HUDEP-2 (cell line): Measurements from ENCODE around the gene NCK2.

Experiments
- DNase-seq, 76 experiments: peaks; one replicate each; lab custom pipeline; 2025; ENCODE audit not compliant: unreplicated experiment in 76 of 76; lab: John Stamatoyannopoulos, UW

Gene NCK2

DNA sequence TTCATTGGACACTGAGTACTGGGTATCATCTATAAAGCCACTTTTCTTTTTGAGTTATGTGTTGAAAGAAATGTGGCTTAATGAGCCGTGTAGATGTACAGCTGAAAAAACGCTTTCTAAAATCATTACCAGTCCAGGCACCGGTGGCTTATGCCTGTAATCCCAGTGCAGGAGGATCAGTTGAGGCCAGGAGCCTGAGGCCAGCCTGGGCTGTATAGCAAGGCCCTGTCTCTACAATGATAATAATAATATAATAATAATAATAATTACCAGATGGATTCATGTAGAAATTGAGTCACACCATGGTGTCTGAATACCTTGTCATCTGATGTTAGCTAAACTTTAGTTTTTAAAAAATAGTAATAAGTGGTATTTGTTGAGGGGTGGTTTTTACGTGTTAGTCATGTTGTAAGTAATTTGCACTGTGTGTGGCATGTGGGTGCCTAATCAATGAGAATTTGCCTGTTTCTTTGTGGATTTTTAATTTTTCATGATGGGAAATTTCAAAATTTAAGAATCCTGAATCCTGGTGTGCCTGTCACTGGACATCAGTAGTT lies 30.1 kb downstream of the NCK2 start:
- no peak for DNase-seq

DNA sequence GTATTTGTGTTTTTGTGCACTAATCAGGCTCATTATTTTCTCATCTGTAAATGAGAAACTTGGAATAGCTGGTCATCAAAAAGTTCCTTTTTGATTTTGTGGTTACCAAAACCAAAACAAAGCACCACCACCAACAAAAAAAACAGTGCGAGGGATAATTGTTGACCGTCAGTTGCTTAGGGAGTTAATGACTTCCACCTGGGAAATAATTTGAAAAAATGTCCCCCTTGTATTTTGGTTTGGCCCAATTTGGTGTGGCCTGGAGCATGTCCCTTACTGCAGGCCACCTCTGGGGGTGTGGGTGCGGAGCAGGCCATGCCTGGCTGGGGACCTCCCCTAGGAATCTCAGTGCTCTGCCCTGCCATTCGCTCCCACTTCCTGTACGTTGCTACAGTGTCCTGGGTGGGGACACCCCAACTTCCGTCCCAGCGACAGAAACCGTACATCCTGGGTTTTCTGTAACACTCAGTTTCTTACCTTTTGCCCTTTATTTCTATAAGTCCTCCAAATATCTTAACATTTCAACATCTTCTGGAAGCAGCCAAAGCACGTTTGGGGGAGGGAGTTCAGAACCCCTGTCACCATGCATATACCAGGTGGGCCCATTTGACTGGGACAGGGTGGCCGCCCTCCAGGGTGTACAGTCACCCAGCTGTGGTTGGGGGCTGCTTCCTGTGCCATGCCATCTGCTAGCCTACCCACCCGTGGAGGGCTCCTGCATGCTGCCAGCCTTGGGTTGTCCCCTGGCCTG lies 31.3 kb downstream of the NCK2 start:
- DNase-seq = no peak

DNA sequence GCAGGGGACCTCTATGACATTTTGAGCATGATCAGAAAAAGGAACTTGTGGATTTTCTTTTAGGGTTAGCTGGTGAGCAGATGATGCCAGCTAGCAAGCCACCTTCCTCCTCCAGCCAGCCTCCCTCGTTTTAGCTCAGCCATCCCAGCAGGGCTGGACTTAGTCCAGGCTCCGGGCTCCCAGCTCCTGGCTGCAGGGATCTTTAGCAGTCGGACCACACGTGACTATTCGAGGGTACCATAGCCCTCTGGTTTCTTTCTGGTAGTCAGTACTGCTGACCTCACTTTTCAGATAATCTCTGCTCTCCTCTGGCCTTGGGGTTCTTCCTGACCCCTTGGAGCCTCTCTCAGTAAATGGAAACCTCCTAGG lies 31.8 kb downstream of the NCK2 start:
- DNase-seq = no peak

DNA sequence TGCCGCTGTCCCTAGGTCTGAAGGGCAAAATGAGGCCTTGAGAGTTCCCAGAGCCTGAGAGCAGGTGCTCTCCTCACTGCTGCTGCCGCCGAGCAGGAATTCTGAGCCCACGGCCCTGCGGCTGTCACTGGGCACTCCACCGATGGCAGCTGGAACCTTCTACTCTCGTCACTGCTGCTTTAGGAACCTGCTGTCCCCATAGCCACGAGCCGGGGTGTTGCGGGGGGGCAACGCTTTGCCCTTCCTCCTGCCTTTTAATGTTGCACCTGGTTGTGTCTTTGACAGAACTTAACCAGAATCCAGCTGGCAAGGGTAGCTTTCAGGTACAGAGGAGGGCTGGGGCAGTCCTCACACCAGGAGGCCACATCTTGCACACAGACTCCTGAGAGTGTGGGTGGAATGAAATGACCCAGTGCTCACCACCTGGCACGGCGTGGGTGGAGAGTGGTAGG lies 32.3 kb downstream of the NCK2 start:
- no peak for DNase-seq

DNA sequence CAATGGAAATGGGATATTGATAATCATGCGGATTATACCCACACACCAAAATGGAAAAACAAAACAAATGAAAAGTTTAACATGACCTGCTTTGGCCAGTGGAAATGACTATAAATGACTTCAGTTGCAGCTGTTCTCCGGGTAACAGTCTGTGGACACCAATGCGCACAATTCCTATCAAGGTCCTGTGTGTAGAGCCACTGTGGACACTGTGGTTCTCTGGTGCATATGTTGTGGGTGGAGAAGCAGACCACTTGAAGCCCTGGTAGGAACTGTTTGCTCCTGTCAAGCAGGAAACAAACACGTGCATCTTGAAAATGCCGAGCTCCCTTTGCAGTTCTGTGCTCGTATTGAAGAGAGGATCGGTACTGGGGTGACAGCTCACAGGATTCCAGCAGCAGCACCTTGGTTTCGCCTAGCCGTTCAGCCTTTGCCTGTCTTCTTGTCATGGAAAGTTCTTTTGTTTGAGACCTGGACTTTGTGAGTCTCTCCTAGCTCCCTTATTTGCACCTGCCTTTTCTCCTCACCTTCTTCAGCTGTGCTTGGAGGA lies 32.9 kb downstream of the NCK2 start:
- DNase-seq = no peak

DNA sequence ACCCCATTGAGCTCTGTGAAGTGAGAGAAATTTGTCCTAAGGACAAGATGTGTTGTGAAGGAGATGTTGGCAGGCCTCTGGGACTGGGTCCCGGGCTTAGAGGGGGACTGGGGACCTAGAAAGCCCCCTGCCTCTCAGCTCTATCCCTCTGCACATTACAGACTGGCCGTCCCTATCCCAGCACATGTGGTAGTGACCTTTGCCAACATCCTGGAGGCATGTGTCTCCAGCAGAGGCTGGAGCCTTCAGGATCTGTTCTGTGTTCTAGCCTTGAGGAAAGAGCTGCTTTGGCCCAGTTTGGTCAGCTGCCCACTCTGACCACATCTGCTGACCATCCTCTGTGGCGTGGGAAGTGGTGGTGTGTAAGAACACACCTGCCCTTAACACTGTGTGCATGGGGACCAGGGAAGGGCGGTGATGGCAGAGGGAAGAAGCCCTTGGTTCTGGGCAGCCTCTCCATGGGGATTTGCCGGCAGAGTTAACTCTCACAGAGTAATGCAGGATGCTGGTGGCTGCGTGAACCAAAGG lies 33.4 kb downstream of the NCK2 start:
- DNase-seq = no peak

DNA sequence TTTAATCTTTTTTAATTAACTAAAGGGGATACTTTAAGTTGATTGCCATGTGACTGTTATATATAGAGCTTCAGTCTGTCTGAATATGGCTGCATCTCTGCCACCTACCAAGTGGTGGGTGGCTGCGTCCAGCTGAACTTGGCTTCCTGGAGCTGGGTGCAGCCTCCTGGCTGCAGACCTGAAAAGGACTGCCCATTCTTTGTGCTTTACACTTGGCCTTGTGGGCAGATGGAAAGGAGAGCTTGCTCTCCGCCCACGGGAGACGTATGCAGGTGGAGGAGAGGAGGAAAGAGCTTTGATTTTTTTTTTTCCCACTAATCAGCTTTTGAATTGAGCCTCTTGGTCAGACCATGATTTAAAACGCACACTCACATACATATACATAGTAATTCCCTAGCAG lies 34.7 kb downstream of the NCK2 start:
- no peak for DNase-seq

DNA sequence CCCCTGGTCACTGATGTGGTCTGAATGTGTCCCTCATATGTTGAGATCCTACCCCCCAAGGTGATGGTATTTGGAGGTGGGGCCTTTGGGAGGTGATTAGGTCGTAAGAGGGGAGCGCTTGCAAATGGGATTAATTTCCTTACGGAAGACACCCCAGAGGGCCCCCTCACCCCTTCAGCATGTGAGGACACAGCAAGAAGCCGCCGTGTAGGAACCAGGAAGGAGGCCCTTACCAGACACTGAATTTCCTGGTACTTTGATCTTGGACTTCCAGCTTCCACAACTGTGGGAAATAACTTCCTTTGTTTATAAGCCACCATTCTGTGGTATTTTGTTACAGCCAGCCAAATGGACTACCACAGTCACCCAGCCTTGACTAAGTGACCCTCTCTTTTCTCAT lies 35.9 kb downstream of the NCK2 start:
- no peak for DNase-seq

DNA sequence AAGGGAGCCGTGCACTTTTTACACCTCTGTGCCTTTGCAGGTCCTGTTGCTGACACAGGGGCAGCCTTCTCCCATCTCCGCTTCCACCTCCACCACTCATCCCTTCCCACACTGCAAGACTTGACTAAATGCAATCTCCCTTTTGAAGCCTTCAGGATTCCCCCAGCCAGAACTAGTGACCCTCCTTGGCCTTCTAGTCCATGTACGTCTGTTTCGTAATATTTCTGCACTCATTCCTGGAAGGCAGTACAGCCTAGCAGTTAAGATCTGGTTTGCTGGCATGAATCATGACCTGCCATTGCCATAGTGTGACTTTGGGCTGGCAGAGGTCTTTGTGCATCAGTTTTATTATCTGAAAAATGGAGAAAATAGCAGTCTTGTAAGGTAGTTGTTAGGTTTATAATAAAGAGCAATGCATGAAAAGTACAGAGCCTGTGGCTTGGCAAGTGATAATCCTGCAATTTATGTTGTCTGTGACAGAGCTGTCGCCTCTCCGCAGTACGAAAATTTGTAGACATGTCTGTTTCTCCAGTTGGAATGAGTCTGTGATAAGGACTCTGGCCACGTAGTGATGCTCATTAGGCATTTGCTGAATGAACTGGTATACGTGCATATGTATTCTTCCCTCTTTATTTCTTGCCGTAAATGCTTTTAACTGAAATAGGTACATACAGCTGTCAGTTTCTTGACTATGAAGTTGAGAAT lies 36.7 kb downstream of the NCK2 start:
- DNase-seq = no peak

DNA sequence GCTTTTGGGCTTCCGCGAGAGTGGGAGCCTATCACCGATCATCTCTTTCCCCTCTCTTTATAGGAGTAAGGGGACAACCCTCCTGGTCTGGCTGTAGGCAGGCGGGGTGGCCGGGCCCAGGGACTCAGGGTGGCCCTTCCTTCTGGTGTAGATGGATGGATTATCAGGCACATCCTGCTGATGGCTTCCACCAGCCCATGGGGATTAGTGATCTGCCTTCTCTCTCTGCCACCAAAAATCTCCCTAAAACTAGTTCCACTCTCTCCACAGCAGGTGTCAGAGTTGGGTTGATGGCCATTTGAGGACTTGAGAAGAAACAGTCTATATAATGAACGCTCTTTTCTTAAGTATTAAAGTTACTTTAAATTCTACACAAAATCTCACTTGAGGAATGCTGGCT lies 37.4 kb downstream of the NCK2 start:
- DNase-seq = no peak

DNA sequence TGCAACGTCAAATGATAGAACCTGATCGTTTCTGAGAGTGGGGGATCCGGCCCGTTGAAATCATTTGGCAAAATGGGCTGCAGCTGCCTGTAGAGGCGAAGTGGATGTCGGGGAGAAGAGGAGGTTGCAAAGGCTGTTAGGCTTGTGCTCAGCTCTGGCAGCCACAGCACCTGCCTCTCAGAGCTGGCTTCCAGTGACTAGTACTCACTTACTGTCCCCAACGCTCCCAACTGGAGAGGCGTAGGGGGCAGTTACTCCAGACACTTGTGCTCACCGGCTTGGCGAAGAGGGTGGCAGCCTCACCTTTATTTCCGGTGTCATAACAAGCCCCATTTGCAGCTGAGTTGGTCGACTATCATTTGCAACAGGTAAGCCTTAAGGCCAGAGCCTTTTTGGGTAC lies 37.9 kb downstream of the NCK2 start:
- no peak for DNase-seq

DNA sequence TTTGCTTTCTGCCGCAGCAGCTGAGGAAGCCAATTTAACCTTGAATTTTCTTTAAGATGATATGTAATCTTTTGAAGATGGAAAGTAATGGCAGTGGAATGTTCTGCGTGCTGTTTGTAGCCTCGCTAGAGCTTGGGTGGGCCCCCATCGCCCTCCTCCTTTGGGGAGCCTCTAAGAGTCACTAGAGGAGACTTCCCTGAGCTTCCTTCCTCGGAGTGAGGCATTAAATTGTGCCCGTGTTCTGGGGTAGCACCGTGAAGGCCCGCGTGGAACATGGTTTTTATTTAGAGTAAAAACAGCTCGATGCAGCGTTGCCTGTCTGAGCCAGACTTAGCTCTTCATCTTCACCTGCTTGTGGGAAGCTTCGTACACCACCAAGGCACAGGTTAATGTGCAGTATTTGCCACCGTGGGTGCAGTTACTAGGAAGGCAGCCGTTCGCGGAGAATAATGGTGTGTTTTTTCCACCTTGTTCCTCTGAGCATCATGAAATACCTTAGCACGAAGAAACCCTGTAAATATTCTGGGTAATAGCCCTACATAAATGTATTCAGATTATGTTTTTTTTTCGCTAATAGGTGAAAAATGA lies 38.5 kb downstream of the NCK2 start:
- no peak for DNase-seq

DNA sequence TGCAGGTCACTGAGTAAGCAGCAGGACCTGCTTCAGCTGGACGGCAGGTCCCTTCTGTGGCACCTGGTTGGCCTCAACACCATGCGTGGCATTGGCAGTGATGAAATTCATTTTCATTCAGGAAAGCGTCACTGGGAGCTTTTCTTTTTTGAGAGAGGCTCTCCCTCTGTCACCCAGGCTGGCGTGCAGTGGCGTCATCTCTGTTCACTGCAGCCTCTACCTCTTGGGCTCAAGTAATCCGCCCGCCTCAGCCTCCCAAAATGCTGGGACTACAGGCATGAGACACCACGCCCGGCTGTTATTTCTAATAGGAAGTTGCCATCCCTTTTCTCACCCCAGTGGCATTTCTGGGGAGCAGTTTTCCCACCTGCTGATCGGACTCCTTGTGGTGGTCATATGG lies 39.3 kb downstream of the NCK2 start:
- no peak for DNase-seq

DNA sequence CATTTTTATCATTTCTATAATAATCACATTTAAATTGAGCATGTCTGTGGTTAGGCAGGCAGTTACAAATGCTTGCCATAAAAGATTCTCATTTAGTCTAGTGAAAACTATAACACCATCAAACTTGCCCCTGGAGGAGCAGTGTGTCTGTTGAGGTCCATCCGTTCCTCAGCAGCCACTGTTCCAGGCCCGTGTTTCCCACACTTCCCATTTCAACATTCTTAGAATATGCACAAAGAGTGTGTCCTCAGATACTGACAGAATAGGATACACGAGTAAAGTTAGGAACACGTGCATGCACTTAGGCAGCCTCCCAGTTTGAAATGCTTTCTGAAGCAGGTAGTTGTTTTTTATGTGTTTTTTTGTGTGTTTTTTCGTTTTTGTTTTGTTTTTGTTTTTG lies 39.9 kb downstream of the NCK2 start:
- no peak for DNase-seq

DNA sequence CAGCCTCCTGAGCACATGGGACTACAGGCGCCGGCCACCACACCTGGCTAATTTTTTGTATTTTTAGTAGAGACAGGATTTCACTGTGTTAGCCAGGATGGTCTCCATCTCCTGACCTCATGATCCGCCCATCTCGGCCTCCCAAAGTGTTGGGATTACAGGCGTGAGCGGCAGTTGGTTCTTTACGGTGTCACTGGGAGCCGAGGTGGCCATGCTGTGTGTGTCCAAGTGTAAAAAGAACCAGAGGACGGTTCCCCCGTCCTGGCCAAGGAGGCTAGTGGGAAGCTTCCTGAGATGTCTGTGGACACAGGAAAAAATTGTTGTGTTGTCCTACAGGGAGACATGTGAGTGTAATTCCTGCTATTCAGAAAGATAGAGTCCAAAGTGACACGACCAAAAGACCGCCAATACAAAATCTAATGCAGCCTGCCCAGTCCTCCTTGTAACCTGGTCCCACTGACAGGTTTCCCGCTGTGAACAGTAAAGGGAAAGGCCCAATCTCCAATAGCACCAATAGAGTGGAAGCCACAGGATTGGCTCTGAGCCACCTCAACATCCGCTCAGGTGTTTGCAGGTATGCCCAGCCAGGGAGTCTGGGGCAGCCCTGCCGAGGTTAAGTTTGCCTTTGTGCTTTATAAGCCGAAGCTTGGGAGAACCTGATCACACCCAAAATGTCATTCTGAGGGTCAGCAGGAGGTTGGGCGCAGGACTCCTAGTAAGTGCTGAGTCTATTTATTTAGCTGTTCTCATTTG lies 40.6 kb downstream of the NCK2 start:
- DNase-seq = no peak

DNA sequence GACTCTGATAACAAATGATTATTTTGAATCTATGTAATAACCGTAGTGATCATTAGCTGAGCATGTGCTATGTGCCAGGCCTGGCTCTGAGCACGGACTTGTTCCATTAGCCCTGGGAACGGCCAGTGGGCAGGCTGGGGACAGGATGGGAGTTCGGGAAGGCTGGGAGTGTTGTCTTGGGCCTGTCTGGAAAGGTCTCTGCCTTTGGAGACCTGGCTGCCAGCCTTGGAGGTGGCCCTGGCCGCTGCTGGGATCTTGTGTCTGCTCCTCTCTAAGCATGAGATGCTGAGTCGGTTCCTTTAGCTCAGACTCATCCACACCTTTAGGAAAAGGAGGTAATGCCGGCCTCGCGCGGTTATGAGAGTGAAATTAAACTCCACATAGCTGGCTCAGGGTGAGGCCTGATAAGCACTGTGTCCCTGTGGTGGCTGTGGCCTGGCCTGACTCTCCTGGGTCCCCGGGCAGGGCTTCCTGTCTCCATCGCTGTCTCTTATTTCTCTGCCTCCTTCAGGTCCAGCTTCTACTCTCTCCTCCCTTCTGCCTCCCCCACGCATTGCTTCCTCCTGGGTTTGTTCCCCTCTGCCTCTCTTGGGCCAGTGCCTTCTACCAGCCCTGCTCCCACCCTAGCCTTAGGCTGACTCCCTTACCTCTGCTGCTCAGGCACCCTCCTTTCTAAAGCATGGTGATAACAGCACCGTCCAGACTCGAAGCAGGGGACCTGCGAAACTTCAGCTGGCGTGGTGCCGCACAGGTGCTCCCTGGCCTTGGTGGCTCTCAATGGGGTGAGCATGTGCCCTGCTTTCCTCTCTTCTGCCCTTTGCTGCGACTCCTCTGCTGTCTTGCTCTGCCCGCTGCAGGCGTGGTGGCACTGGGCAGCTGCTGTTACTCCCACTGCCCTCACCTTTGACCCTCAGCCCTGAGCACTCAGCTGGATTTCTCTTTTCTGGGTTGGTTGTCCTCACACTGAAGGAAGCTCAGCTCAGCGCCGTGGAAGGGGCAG lies 41.8 kb downstream of the NCK2 start:
- DNase-seq = no peak

DNA sequence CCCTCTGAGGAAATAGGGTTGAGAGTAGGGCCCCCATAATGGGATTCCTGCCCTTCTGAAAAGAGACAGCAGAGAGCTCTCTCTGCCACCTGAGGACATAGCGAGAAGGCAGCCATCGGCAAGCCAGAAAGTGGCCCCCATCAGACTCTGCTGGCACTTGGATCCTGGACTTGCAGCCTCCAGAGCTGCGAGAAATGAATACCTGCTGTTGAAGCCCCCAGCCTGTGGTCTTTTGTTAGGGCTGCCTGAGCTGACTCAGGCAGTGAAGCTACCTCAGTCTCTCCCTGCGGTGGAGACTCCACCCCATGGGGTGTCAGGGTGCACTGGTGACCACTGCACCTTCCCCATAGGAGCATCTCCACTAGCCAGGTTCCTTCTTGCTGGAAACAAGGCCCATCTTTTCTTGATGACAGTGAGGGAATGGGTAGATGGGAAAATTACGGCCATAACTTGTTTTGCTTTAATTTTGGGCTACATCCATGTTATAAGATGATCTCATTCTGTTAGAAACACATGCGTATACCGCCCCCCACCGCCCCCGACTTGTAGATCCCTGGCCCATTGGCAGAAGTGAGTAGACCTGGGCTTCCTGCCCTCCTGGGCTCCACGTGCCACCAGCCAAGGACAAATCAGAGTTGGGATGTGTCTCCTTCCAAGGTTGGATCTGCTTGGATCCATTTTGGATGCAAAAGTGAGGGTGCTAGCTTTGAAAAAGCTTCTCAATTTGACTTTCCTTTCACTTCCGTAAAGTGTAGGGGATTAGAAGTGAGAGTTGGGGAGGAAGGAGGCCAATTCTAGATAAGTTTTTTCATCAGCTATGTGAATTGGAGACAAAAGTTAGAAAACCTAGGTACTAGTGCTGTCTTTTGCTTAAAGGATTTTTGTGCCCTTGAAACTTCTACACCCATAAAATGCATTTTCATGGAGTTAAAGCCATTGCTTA lies 42.9 kb downstream of the NCK2 start:
- peak in 1 of 76 experiments; percentile 11 for DNase-seq

DNA sequence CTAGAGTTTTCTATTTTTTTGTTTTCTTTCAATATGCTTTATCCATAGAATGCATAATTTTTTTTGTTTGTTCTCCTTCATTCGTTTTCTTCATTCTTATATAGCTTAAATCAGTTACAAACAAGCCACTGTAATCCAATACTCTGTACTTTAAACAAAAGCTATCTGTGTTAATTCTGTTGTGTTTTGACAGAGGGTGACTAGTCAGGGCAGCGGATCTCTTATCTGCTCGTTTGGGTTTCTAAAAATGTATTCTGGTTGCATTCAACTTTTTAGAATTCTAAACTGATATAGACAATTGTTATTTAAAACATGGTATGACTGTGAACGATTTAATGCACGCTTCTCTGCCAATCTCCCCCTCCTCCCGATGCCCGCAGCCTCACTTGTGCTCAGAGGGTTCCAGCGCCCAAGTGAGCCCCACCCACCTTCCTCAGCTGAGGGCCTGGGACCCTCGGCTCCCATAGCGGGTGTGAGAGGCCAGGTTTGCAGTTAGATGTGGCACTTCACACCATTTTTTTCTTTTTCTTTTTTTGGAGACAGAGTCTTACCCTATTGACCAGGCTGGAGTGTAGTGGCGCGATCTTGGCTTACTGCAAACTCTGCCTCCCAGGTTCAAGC lies 44.1 kb downstream of the NCK2 start:
- no peak for DNase-seq
